ENCODE data around the gene KAT5. TPM values are rescaled to one million over a fixed set of nuclear protein-coding genes. Genes with fewer than 3 reads are reported as not detected.

The KAT5 gene
- total and polyA plus RNA-seq, 2 donors (not counting 3 experiments of a cell fraction or from before 2014, with no cell fraction given) = 35.8 to 48.8 TPM

DNA sequence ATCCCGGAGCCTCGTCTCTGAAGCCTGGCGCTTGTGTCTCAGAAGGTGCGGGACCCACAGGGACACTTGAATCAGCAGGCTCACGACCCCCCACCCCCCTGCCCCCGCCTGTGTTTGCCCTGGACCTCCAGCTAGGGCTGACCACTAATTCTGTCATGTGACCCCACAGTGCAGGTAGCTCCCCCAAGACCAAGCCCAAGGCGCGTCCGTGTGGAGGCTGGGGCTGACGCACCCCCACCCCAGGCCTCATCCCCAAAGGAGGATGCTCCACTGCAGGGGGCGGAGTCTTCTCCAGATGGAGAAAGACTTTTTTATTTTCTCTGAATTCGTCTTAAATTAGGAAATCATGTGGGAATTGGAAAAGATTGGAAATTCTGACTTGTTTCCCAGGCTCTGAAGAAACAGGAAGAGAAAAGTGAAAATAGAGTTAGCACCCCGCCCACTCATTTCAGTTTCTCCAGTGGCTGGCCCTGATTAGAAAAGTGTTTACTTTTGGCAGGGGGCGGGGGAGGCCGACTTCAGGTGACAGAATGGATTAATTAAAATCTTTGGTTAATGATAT is 48.3 kb upstream of the KAT5 start:
- DNase-seq (ENCODE audit: low read depth, low spot score) = peak; percentile 63
- Histone ChIP-seq H3K9me3 (replicated peaks; ENCODE audit: control insufficient read depth, insufficient read depth, low read length) (no peaks in the 10 kb centered on the region), H3K4me2 (ENCODE audit: insufficient read depth, low read length) (peak overlapping the region; percentile 67), H4K20me1 (replicated peaks; ENCODE audit: control insufficient read depth, extremely low read depth, insufficient read depth, low read length) (no peaks in the 10 kb centered on the region), H3K27ac (ENCODE audit: insufficient read depth, low read depth, low read length) (peak overlapping the region; percentile 91), H3K4me3 (replicated peaks in 1 of 3; ENCODE audit: insufficient read depth in 1 of 3, low read depth in 1 of 3, low read length in 3 of 3) (peak overlapping the region; percentile 30 to 94 (median 53)), H3K4me1 (ENCODE audit: control insufficient read depth, extremely low read depth, insufficient read depth, low read length) (peaks cover 18% of the 10 kb centered on the region), H3K9ac (replicated peaks; ENCODE audit: extremely low read depth, insufficient read depth, low read length) (peak overlapping the region; percentile 88), H3K9me1 (replicated peaks; ENCODE audit: control insufficient read depth, extremely low read depth, insufficient read depth, low read length) (no peaks in the 10 kb centered on the region), H3K27me3 (ENCODE audit: control insufficient read depth in 2 of 2, insufficient read depth in 2 of 2, low read length in 2 of 2) (no peaks in the 10 kb centered on the region), H3K36me3 (ENCODE audit: control insufficient read depth in 2 of 2, extremely low read depth in 1 of 2, insufficient read depth in 2 of 2, low read length in 2 of 2) (peaks cover 6 to 25% of the 10 kb centered on the region in 2 experiments), H3K79me2 (ENCODE audit: control insufficient read depth, insufficient read depth, low read length) (peaks cover 32% of the 10 kb centered on the region), H2AFZ (ENCODE audit: low read depth, low read length) (peak overlapping the region; percentile 62)
- POLR2A ChIA-PET = interaction anchor here (0.6 to 2.6 kb wide), 5 partner anchors 11 to 69 kb away, joined by 3 to 19 read pairs (median 3); partner anchors contain the start of genes RNASEH2C and SIPA1
- dilution Hi-C loops (cut with MboI; ENCODE audit: extremely low pct_ligation_motif_present, low sequenced_read_pairs) (no loop called here), intact Hi-C loops (cut with micrococcal nuclease) (loop anchor here (1.0 kb wide), 3 partner anchors 10 to 49 kb away; partner anchors contain the start of genes KAT5 and SIPA1)
- no peak for FAIRE-seq
- CTCF ChIA-PET = interaction anchor here (0.7 to 1.9 kb wide), 8 partner anchors 10 to 325 kb away, joined by 3 to 14 read pairs (median 4); partner anchors contain the start of genes FAM89B, KAT5, RNASEH2C and SIPA1
- TF ChIP-seq POLR2A (IDR thresholded peaks at IDR 0.05; ENCODE audit: low read depth, low read length) (no peak), JUN (IDR thresholded peaks at IDR 0.05; ENCODE audit: borderline replicate concordance, insufficient read depth, insufficient read length, low read depth) (no peak), EZH2 (IDR thresholded peaks at IDR 0.05; ENCODE audit: borderline replicate concordance, low read depth, low read length, severe bottlenecking) (no peak)
- TF ChIP-seq, protein P1, sequence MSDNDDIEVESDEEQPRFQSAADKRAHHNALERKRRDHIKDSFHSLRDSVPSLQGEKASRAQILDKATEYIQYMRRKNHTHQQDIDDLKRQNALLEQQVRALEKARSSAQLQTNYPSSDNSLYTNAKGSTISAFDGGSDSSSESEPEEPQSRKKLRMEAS (IDR thresholded peaks at IDR 0.05; ENCODE audit: insufficient read depth, insufficient read length) = no peak
- no TSS peak for BruUV-seq (replicated peaks)

DNA sequence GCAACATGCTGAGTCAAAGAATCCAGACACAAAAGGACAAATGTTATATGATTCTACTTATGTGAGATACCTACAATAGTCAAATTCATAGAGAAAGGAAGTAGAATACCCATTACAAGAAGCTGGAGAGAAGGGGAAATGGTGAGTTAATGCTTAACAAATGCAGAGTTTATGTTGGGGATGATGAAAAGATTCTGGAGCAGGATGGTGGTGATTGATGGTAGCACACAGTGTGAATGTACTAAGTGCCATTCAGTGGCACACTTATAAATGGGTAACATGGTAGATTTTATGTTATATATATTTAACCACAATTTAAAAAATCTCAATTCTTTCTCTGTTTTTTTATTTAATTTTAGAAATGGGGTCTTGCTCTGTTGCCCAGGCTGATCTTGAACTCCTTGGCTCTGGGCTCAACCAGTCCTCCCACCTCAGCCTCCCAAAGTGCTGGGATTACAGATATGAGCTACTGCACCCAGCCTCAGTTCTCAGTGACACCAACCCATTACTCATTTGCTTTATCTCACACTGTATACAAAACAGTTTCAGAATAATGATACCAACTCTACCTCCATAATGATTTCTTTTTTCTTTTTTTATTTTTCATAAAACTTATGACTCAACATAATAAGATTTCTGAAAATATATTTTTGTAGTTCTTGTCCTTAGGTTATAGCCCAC is 39.7 kb upstream of the KAT5 start:
- BruUV-seq (replicated peaks) = no TSS peak
- TF ChIP-seq EZH2 (IDR thresholded peaks at IDR 0.05; ENCODE audit: borderline replicate concordance, low read depth, low read length, severe bottlenecking) (no peak), JUN (IDR thresholded peaks at IDR 0.05; ENCODE audit: borderline replicate concordance, insufficient read depth, insufficient read length, low read depth) (no peak), POLR2AphosphoS5 (IDR thresholded peaks at IDR 0.05; ENCODE audit: insufficient read depth, low read depth, low read length) (no peak), FOS (IDR thresholded peaks at IDR 0.05; ENCODE audit: borderline replicate concordance, insufficient read depth, low read length) (no peak), MYC (IDR thresholded peaks at IDR 0.05; ENCODE audit: low read depth, low read length) (no peak), GATA2 (IDR thresholded peaks at IDR 0.05; ENCODE audit: insufficient read depth, insufficient read length, low read depth, low read length) (no peak)
- TF ChIP-seq, protein P1 (IDR thresholded peaks at IDR 0.05; ENCODE audit: insufficient read depth, insufficient read length) = no peak
- Histone ChIP-seq H3K4me2 (ENCODE audit: insufficient read depth, low read length) (no peak overlapping the region), H3K79me2 (ENCODE audit: control insufficient read depth, insufficient read depth, low read length) (no peaks in the 10 kb centered on the region), H3K4me3 (replicated peaks in 1 of 3; ENCODE audit: insufficient read depth in 1 of 3, low read depth in 1 of 3, low read length in 3 of 3) (no peak overlapping the region), H3K36me3 (ENCODE audit: control insufficient read depth in 2 of 2, extremely low read depth in 1 of 2, insufficient read depth in 2 of 2, low read length in 2 of 2) (no peaks in the 10 kb centered on the region), H3K9ac (replicated peaks; ENCODE audit: extremely low read depth, insufficient read depth, low read length) (no peak overlapping the region), H3K27me3 (ENCODE audit: control insufficient read depth in 2 of 2, insufficient read depth in 2 of 2, low read length in 2 of 2) (no peaks in the 10 kb centered on the region), H4K20me1 (replicated peaks; ENCODE audit: control insufficient read depth, extremely low read depth, insufficient read depth, low read length) (no peaks in the 10 kb centered on the region), H3K27ac (ENCODE audit: insufficient read depth, low read depth, low read length) (no peak overlapping the region), H3K4me1 (ENCODE audit: control insufficient read depth, extremely low read depth, insufficient read depth, low read length) (no peaks in the 10 kb centered on the region), H3K9me3 (replicated peaks; ENCODE audit: control insufficient read depth, insufficient read depth, low read length) (no peaks in the 10 kb centered on the region), H2AFZ (ENCODE audit: low read depth, low read length) (no peak overlapping the region), H3K9me1 (replicated peaks; ENCODE audit: control insufficient read depth, extremely low read depth, insufficient read depth, low read length) (no peaks in the 10 kb centered on the region)
- dilution Hi-C loops (cut with MboI; ENCODE audit: extremely low pct_ligation_motif_present, low sequenced_read_pairs) (no loop called here), intact Hi-C loops (cut with micrococcal nuclease) (no loop called here)
- ChIA-PET CTCF (interaction anchor here (1.0 kb wide), 1 partner anchor 19 kb away, joined by 3 read pairs; no protein-coding TSS in a partner anchor), POLR2A (no interaction called here)
- FAIRE-seq (no peak), DNase-seq (ENCODE audit: low read depth, low spot score) (no peak)

All from endothelial cell of umbilical vein (primary cell).